HG02759 (cell line): ENCODE results near the gene PLA2G7.

Source experiments
- ATAC-seq: cut with Tn5 transposase; IDR thresholded peaks from one replicate; pipeline ENCODE4 v1.9.1; 2021; ENCODE audit warnings: mild to moderate bottlenecking, moderate library complexity; ENCODE audit not compliant: unreplicated experiment

PLA2G7 gene

GRCh38 chr6:46689657-46690056, 45.5 kb downstream of the PLA2G7 start:
- ATAC-seq = no peak

- no peak for ATAC-seq
Observed at GRCh38 chr6:46688966-46689335, 46.2 kb downstream of the PLA2G7 start.

GRCh38 chr6:46688117-46688965, 46.8 kb downstream of the PLA2G7 start:
- no peak for ATAC-seq

GRCh38 chr6:46687619-46688097, 47.5 kb downstream of the PLA2G7 start, which contains the start of gene TDRD6:
Gene TDRD6 (plus strand): TSS chr6:46687885. CDS start chr6:46688129, 244 bp downstream.
- no peak for ATAC-seq

GRCh38 chr6:46684771-46685170, 50.4 kb downstream of the PLA2G7 start:
- no peak for ATAC-seq

GRCh38 chr6:46677314-46677654, 57.9 kb downstream of the PLA2G7 start:
- peak; percentile 48 for ATAC-seq

GRCh38 chr6:46676604-46677313, 58.4 kb downstream of the PLA2G7 start:
- no peak for ATAC-seq

GRCh38 chr6:46674410-46674809, 60.8 kb downstream of the PLA2G7 start:
- no peak for ATAC-seq

GRCh38 chr6:46667377-46667776, 67.8 kb downstream of the PLA2G7 start:
- ATAC-seq = no peak

GRCh38 chr6:46661483-46661882, 73.7 kb downstream of the PLA2G7 start:
- no peak for ATAC-seq

- ATAC-seq = no peak
Observed at GRCh38 chr6:46657642-46658041, 77.5 kb downstream of the PLA2G7 start.

GRCh38 chr6:46655803-46656202, 79.4 kb downstream of the PLA2G7 start:
- ATAC-seq = no peak
